ENCODE data around the gene ZNF740.

DNA sequence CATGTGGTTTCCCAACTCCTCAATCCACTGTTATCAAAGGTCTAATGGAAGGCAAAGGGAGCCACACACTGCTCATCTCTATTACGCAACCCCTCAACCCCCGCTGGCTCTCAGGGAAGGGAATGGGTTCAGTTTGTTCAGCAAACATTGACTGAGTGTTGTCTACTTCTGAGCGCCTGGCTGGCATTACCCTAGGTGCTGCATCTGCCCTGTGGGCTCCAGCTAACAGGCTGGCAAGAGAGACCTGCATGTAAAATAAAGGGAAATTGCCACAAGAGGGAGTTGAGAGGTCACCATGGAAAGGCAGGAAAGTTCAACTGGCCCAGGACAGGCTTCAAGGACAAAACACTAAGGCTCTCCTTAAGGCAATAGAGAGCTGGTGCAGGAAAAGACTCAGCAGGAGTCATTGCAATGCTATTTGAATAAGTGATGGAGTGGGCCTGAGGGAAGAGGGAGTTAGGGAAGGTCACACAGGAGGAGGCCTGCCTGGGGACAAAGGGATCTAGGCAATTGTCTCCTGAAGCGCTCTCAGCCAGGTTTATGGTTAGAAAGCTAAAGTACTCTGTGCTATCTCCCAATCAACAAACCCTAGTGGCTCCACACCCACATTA, 5.5 kb upstream of the ZNF740 start:
- TF ChIP-seq CTCF (IDR thresholded peaks at IDR 0.05): peak in 4 of 6 experiments; percentile 8 to 31 (median 19)
- no peak for TF ChIP-seq POLR2A (IDR thresholded peaks at IDR 0.05)

All from esophagus squamous epithelium (tissue), 4 donors.